DND-41 (cell line): ENCODE results near the gene ARL6IP4.

Experiments used
- EZH2 ChIP-seq: IDR thresholded peaks from 3 replicates; pipeline ENCODE4 v1.6.1; 2012; ENCODE audit warnings: borderline replicate concordance, low read depth, mild to moderate bottlenecking, moderate library complexity, low read length, inconsistent platforms; ENCODE audit not compliant: severe bottlenecking
- TF ChIP-seq, protein P1 (sequence below): IDR thresholded peaks from 2 replicates; pipeline ENCODE4 v1.5.1; 2012; ENCODE audit warnings: borderline replicate concordance, low read length, moderate library complexity, mild to moderate bottlenecking; ENCODE audit not compliant: poor library complexity, severe bottlenecking; ENCODE audit errors: extremely low read depth

DNA sequence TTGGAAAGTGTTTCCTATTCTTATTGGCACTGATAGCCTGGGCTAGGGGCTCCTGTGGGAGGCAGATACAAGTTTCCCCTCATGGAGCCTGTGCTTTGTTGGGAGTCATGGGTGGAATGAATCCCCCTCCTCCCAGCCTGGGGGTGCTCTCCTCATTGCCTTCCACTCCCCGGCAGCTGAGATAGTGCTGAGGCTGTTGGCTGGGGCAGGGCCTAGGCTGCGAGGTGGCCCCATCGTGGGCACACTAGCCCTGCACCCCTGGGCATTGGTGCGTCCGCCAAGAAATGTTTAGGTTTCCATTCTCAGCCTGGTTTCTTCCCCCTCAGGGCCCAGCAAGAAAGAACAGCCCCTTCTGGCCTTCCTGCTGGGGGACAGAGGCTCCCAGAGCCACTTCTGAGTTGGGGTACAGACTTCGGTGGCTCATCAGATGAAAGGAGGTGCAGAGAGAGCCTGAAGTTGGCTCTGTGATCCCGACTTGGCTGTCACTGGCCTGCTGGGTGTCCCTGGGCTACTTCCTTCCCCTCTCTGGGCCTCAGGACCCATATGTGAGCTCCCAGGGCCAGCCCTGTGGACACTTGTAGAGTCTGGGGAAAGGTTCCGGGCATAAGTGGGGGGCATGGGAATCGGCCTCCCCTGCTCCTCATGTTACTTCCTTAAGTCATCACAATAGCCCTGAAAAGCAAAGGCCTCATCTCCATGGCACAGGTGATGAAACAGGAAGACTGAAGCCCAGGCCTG lies 2.7 kb upstream of the ARL6IP4 start:
- TF ChIP-seq, protein P1, sequence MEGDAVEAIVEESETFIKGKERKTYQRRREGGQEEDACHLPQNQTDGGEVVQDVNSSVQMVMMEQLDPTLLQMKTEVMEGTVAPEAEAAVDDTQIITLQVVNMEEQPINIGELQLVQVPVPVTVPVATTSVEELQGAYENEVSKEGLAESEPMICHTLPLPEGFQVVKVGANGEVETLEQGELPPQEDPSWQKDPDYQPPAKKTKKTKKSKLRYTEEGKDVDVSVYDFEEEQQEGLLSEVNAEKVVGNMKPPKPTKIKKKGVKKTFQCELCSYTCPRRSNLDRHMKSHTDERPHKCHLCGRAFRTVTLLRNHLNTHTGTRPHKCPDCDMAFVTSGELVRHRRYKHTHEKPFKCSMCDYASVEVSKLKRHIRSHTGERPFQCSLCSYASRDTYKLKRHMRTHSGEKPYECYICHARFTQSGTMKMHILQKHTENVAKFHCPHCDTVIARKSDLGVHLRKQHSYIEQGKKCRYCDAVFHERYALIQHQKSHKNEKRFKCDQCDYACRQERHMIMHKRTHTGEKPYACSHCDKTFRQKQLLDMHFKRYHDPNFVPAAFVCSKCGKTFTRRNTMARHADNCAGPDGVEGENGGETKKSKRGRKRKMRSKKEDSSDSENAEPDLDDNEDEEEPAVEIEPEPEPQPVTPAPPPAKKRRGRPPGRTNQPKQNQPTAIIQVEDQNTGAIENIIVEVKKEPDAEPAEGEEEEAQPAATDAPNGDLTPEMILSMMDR, result no peak
- no peak for TF ChIP-seq EZH2
